SK-N-MC (cell line): ENCODE results near the gene IREB2.

ENCODE experiments used
- EZH2 ChIP-seq: fragments of 200-600 bp; sonication (generic); IDR thresholded peaks from one replicate; pipeline ENCODE4 v1.6.1; 2017; ENCODE audit warnings: antibody characterized with exemption
- FOXP2 ChIP-seq: optimal IDR thresholded peaks from 2 replicates; pipeline ENCODE3; 2011; ENCODE audit warnings: mild to moderate bottlenecking, moderate library complexity; ENCODE audit not compliant: insufficient read depth; ENCODE audit errors: extremely low read length, control extremely low read depth
- POLR2AphosphoS5 ChIP-seq: IDR thresholded peaks from 2 replicates; pipeline ENCODE4 v1.6.1; 2012; ENCODE audit warnings: mild to moderate bottlenecking, low read depth, low read length, borderline replicate concordance

- TF ChIP-seq POLR2AphosphoS5, result no peak
- TF ChIP-seq EZH2, result no peak
- TF ChIP-seq FOXP2, result no peak
Observed at GRCh38 chr15:78393137-78393536, 44.9 kb upstream of the IREB2 start.
